HG03039 (cell line): ENCODE measurements around the gene SLC22A23.

ENCODE experiments used
- ATAC-seq: cut with Tn5 transposase; IDR thresholded peaks from one replicate; pipeline ENCODE4 v1.9.1; 2021; ENCODE audit warnings: mild to moderate bottlenecking, moderate library complexity; ENCODE audit not compliant: unreplicated experiment

SLC22A23 gene

GRCh38 chr6:3337521-3338350 lies 119.1 kb downstream of the SLC22A23 start:
- no peak for ATAC-seq

GRCh38 chr6:3336859-3337515 lies 119.9 kb downstream of the SLC22A23 start:
- ATAC-seq, result no peak

GRCh38 chr6:3336066-3336786 lies 120.6 kb downstream of the SLC22A23 start:
- no peak for ATAC-seq

GRCh38 chr6:3335169-3335568 lies 121.7 kb downstream of the SLC22A23 start:
- no peak for ATAC-seq

GRCh38 chr6:3334555-3334954 lies 122.3 kb downstream of the SLC22A23 start:
- ATAC-seq, result no peak

GRCh38 chr6:3333263-3333662 lies 123.6 kb downstream of the SLC22A23 start:
- ATAC-seq, result peak; percentile 47

GRCh38 chr6:3331971-3332370 lies 124.9 kb downstream of the SLC22A23 start:
- no peak for ATAC-seq

- no peak for ATAC-seq
Observed at GRCh38 chr6:3331494-3331893, 125.4 kb downstream of the SLC22A23 start.

GRCh38 chr6:3330199-3330598 lies 126.7 kb downstream of the SLC22A23 start:
- no peak for ATAC-seq

GRCh38 chr6:3329393-3330051 lies 127.3 kb downstream of the SLC22A23 start:
- ATAC-seq, result no peak

- no peak for ATAC-seq
Observed at GRCh38 chr6:3328796-3329195, 128.1 kb downstream of the SLC22A23 start.

GRCh38 chr6:3328145-3328544 lies 128.7 kb downstream of the SLC22A23 start:
- ATAC-seq, result no peak

- ATAC-seq, result no peak
Observed at GRCh38 chr6:3327403-3327802, 129.4 kb downstream of the SLC22A23 start.

GRCh38 chr6:3326981-3327380 lies 129.9 kb downstream of the SLC22A23 start:
- ATAC-seq, result no peak

- ATAC-seq, result no peak
Observed at GRCh38 chr6:3326184-3326971, 130.5 kb downstream of the SLC22A23 start.

- ATAC-seq, result no peak
Observed at GRCh38 chr6:3325210-3325609, 131.6 kb downstream of the SLC22A23 start.

- peak; percentile 75 for ATAC-seq
Observed at GRCh38 chr6:3324262-3324942, 132.4 kb downstream of the SLC22A23 start.

- ATAC-seq, result no peak
Observed at GRCh38 chr6:3323696-3324261, 133.1 kb downstream of the SLC22A23 start.

- no peak for ATAC-seq
Observed at GRCh38 chr6:3323148-3323547, 133.7 kb downstream of the SLC22A23 start.
